GM13976 (cell line): Measurements from ENCODE around the gene ERGIC1.

Experiments
- DNase-seq: peaks from one replicate; pipeline ENCODE4 v3.0.0; 2012; ENCODE audit warnings: low spot score
- in situ Hi-C: fragments of 300-500 bp; cut with MboI; formaldehyde crosslinking; loops from one replicate; pipeline ENCODE4 v1.12.0; 2022; ENCODE audit warnings: low sequenced_read_pairs, mixed read lengths, inconsistent platforms; ENCODE audit not compliant: unreplicated experiment
- TF ChIP-seq, protein P1 (sequence below): IDR thresholded peaks from 2 replicates; pipeline ENCODE4 v1.5.1; 2012; ENCODE audit warnings: borderline replicate concordance, mild to moderate bottlenecking; ENCODE audit not compliant: insufficient read depth; ENCODE audit errors: extremely low read depth, missing control alignments, control extremely low read depth

The ERGIC1 gene

DNA sequence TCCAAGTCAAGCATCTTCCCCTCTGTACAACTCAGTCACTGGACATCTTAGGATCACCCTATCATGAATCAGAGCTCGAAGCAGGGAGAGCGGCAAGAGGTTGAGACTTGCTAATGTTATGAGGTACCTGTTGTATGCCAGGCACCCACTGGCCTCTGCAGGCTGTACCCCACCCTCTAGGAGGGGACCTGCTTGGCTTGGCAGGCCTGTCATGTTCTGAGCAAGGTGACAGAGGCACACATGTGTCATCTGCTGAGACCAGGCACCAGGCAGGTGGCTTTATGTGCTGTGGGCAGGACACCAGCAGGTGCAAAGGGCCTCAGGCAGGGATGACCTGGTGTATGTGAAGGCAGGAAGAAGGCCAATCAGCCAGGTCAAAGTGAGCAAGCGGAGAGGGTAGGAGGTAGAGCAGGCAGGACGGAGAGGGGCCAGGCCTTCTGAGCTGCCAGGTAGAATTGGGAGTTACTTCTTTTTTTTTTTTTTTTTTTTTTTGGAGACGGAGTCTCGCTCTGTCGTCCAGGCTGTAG, 64.9 kb downstream of the ERGIC1 start:
- in situ Hi-C loops = no loop called here

GRCh38 chr5:172899436-172899835, 65.4 kb downstream of the ERGIC1 start:
- DNase-seq = no peak
- TF ChIP-seq, protein P1, sequence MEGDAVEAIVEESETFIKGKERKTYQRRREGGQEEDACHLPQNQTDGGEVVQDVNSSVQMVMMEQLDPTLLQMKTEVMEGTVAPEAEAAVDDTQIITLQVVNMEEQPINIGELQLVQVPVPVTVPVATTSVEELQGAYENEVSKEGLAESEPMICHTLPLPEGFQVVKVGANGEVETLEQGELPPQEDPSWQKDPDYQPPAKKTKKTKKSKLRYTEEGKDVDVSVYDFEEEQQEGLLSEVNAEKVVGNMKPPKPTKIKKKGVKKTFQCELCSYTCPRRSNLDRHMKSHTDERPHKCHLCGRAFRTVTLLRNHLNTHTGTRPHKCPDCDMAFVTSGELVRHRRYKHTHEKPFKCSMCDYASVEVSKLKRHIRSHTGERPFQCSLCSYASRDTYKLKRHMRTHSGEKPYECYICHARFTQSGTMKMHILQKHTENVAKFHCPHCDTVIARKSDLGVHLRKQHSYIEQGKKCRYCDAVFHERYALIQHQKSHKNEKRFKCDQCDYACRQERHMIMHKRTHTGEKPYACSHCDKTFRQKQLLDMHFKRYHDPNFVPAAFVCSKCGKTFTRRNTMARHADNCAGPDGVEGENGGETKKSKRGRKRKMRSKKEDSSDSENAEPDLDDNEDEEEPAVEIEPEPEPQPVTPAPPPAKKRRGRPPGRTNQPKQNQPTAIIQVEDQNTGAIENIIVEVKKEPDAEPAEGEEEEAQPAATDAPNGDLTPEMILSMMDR = no peak
- in situ Hi-C loops = no loop called here

More for the DNA sequence above, 64.9 kb downstream of the ERGIC1 start:
- DNase-seq = no peak
- TF ChIP-seq, protein P1 = no peak

- no peak for DNase-seq
- in situ Hi-C loops = no loop called here
- TF ChIP-seq, protein P1 = no peak
These were observed 67.1 kb downstream of the ERGIC1 start for GRCh38 chr5:172901012-172901780.

GRCh38 chr5:172901788-172902496, 67.9 kb downstream of the ERGIC1 start:
- TF ChIP-seq, protein P1 = no peak
- no peak for DNase-seq
- in situ Hi-C loops = no loop called here

GRCh38 chr5:172902497-172903472, 68.7 kb downstream of the ERGIC1 start:
- in situ Hi-C loops = no loop called here
- DNase-seq = no peak
- TF ChIP-seq, protein P1 = peak; percentile 25

DNA sequence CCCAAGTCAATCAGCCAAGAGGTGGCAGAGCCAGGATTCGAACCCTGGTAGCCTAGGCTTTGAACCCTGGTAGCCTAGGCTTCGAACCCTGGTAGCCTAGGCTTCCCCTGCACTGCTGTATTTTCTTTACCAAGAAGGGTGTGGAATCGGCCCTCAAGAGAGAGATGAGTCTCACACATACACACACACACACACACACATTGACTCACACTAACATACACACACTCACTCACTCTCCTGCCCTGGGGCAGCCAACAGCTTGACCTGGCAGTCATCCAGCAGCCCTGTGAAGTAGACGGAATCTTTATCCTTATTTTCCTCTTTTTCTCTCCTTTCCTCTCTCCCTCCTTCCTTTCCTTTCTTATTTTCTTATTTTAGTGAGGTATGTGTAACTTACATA, 69.7 kb downstream of the ERGIC1 start:
- no peak for DNase-seq
- in situ Hi-C loops = no loop called here
- TF ChIP-seq, protein P1 = no peak
